NCI-H510A treated with DMSO at 0.1 percent for 48 hours (cell line): ENCODE measurements around the gene TSR3.

ENCODE experiments used
- DNase-seq: peaks from one replicate; lab custom pipeline; 2025; lab: John Stamatoyannopoulos, UW

Gene TSR3

GRCh38 chr16:1351582-1352362 lies at the start of gene TSR3, which contains the start of gene GNPTG:
Gene TSR3 (minus strand): TSS chr16:1351878. CDS start chr16:1351804, 74 bp downstream.
Gene GNPTG (plus strand): TSS chr16:1351931. CDS start chr16:1351966, 35 bp downstream.
- peak; percentile 20 for DNase-seq

DNA sequence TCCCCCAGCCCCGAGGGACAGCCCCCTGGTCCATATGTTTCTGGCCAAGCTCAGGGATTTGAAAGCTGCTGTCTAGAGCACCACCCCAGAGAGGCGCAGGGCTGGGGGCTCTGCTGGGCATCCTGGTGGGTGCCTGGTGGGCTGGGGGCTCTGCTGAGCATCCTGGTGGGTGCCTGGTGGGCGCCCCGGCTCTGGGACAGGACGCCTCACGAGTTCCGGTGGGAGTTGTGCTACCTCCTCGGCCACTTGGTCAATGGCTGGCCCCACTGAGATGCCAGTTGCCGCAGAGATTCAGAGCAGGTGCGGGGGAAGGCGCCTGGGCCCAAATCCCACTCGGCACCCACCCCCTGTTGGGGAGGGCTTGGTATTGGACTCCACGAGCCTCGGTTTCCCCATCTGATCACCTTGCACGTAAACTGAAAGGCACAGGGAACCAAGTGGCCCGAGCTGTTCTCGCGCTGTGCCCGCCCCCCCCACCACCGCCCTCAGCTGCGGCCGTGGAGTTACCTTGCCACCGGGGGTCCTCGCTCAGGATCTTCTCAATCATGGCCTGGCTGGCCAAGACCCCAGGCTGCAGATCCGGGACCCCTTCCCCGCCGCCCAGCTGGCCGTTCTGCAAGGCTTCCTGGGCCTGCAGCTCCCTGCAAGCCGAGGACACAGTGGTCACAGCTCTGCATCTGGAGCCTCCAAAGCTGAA lies 49.5 kb upstream of the TSR3 start:
- no peak for DNase-seq

- no peak for DNase-seq
These were observed 47.3 kb upstream of the TSR3 start for GRCh38 chr16:1398826-1399581.

DNA sequence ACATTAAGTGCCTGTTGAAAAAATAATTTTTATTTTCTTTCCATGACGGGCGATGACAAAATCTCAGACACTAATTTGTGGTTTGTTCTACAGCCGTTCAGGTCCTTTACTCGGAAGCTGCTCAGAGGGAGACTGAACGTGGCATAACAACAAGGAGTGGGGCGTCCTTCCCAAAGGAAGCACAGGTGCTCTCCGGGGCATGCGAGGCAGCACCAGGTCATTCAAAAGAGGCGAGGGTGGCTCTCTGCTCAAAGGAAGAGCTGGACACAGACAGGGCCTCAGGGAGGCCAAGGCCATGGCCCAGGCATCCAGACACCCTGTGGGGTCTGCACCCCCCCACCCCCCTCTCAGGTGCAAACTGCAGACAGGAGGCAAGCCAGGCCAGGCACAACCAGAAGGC lies 46.7 kb upstream of the TSR3 start:
- no peak for DNase-seq

DNA sequence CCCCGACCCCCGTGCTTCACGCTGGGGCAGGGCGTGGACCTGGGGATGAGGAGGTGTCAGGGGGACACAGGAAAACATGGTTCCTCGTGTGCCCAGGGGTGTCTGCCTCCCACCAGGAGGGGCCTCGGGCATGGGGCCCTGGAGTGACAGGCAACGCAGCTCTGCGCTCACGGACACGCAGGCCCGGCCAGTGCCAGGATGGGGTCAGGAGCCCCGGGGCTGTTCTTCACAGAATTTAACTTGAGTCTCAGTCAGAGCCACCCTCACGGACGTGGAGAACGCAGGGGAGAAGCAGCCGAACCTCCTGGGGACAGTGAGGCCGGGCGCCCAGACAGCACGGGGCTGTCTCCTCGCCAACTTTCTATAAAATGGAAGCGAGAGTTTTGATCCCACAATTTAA lies 46.1 kb upstream of the TSR3 start:
- no peak for DNase-seq

DNA sequence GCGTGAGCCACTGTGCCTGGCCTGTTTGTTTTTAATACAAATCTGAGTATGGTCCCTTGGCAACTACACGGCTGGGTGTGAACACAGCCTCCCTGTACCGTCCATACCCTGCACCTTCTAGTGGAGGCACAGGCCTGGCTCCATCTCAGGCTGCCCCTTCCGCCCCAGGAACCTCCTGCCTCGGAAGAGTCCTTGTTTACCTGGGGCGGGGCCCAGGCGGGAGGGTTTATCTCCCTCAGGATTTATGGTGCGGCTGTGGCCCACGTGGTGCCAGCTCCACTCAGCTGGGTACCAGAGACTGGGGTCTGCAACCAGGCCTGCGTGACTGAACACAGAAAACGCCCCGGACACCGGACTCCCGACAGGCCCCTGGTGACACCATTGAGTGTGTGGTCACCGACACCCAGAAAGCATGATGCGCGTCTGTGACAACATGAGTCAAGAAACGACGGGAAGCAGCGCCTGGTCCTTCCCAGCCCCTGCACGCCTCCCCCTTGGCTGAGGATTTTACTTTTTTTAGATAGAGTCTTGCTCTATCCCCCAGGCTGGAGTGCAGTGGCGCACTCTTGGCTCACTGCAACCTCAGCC lies 43.9 kb upstream of the TSR3 start:
- no peak for DNase-seq

GRCh38 chr16:1394367-1394951 lies 42.8 kb upstream of the TSR3 start:
- no peak for DNase-seq

DNA sequence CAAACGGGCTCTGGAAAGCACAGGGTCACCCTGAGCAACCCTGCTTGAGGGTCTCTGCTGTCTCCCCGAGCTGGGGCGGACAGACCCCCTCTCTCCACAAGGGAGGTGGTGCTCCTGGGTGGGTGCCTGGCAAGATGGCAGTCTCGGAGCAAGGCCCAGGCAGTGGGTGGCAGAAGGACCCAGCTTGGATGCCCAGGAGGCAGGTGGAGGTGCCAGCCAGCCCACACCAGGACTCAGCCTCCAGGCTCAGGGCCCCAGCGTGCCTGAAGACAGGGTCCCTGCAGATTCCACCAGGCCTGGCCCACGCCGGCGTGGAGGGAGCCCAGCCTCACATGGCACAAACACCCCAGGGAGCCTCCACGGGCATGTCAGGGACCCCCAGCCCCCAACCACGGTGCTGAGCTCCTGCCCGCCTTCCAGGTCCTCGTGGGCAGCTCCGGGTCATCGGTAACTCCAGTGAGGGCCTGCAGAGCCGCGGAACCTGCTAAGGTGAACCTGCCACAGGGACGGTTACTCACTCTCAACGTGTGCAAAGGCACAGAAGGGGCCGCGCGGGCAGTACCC lies 42.0 kb upstream of the TSR3 start:
- no peak for DNase-seq

GRCh38 chr16:1392826-1393225 lies 41.1 kb upstream of the TSR3 start:
- no peak for DNase-seq

- DNase-seq: no peak
These were observed 38.6 kb upstream of the TSR3 start for GRCh38 chr16:1390239-1390779.

GRCh38 chr16:1389762-1390161 lies 38.1 kb upstream of the TSR3 start:
- no peak for DNase-seq

DNA sequence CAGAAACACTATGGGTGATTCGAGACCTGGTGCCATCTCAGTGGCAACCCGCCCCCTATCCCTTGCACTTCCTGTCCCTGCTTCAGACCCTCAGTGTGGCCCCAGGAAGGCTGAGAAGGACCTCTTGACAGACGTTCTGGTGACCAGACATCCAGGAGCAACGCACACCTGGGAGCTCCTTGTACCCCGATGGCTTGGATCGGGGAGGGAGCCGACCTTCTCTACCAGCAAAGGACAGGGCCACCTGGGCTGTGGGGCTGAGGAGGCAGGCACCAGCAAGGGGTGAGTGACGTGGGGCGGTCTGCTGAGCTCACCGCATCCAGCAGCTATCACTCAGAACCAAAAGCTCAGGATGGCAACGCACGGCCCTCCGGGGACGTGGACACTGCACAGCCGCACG lies 35.7 kb upstream of the TSR3 start:
- no peak for DNase-seq

GRCh38 chr16:1385232-1385631 lies 33.6 kb upstream of the TSR3 start:
- no peak for DNase-seq

DNA sequence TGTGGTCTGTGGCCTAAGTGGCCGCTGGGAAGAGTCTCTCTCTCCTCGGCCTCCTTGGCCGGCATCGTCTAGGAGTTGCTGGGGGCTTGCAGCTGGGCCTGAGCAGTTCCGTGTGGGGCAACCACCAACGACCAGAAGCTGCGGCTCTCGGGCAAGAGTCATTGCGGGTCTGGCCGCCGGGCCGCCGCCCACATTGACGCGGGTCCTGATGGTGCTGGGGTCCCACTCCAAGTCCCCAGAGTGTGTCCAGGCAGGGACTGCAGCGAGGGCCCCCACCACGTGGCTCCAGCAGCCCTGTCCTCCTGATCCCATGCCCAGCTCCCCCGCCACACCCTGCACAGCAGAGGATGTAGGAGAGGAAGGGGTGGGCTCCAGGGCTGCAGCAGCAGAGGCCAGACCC lies 31.9 kb upstream of the TSR3 start:
- no peak for DNase-seq

- DNase-seq: no peak
These were observed 30.1 kb upstream of the TSR3 start for GRCh38 chr16:1381612-1382406.

DNA sequence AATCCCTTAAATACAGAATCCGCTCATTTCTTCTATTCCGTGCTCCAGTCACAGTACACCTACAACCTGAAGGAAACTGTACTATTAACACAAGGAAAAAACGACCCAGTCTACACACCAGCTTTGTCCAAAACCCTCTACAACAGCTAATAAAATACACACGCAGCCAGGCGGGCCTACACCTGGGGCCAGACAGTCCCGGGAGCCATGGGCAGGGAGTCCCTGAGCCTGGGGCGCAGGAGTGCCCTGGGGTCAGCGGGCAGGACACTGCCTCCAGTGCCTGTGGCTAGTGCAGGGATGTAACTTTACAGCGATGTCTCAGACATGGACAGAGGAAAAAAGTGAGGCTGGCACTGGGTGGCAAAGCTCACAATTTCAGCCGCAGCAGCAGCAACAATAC lies 28.5 kb upstream of the TSR3 start:
- no peak for DNase-seq

DNA sequence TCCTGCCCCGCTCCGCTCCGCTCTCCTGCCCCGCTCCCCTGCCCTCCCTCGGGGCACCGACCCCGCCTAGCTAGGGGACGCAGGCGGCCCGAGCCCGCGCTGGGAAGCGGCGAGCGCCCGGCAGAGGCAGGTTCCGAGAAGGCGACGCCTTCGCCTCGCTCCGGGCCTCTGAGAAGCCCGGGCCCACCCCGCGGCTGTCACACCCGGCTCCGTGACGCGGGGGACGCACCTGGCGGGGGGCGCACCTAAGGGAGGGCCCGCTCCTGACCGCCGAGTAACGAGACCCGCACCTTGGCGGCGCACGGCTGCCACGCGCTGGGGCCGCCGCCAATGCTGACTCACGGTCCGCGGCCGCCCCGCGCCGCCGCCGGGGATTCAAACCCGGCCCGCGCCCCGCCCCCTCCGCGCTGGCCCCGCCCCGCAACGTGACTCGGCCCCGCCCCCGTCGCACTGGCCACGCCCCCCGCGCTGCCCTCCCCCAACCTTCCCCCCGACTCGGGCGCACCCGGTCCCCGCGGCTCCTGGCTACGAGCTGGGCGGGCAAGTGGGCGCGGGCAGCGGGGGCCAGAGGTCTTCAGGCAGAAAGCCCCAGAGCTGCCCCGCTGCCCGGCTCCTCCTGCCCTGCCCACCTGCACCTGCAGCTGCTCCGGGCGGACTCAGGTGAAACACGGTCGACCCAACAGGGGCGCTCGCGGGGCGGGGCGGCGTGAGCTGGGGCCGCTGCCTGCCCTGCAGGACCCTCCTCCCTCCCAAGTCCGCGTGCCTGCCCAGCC lies 27.8 kb upstream of the TSR3 start:
- peak; percentile 41 for DNase-seq

- DNase-seq: no peak
These were observed 27.2 kb upstream of the TSR3 start for GRCh38 chr16:1378804-1379303.

GRCh38 chr16:1378087-1378803 lies 26.6 kb upstream of the TSR3 start:
- no peak for DNase-seq
